ENCODE results near the gene MBD5. TPM values are rescaled to one million over a fixed set of nuclear protein-coding genes. Genes with fewer than 3 reads are reported as not detected.

The MBD5 gene
- polyA plus RNA-seq, 1 donor (not counting 4 experiments of a cell fraction or from before 2014, with no cell fraction given) = 20.1 TPM

DNA sequence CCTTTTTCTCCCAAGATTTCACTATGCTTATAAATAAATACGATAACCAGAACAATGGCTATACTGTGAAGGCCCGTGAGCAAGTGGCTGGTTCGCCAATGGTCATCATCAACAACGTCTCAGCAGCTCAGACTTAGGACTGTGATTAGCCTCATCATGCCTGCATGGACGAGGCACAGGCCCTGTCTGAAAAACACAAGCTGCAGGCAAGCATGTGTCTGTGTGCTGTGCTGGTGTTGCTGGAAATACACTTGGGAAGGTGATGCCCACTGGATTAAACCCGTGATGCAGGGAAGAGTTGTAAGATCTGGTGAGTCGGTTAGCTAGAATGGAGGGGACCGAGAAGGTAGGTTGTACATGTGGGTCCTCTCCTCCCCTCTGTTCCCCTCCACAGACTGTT lies 512.1 kb downstream of the MBD5 start:
- Histone ChIP-seq H3K9me3 (ENCODE audit: control insufficient read depth, low read depth, low read length) (no peaks in the 10 kb centered on the region), H3K4me2 (ENCODE audit: control insufficient read depth, extremely low read depth, insufficient read depth, low read depth, low read length) (no peak overlapping the region), H3K4me3 (ENCODE audit: control insufficient read depth in 2 of 3, extremely low read depth in 1 of 3, insufficient read depth in 2 of 3, low read depth in 1 of 3, low read length in 3 of 3) (no peak overlapping the region), H2AFZ (ENCODE audit: control insufficient read depth, low read length) (no peak overlapping the region), H3K27me3 (ENCODE audit: control insufficient read depth, extremely low read depth, insufficient read depth, low read length) (no peaks in the 10 kb centered on the region), H3K79me2 (ENCODE audit: control insufficient read depth, insufficient read depth, low read length) (no peaks in the 10 kb centered on the region), H3K27ac (ENCODE audit: control insufficient read depth, insufficient read depth, low read length) (no peak overlapping the region), H3K36me3 (ENCODE audit: control insufficient read depth in 2 of 2, extremely low read depth in 1 of 2, insufficient read depth in 2 of 2, low read length in 2 of 2) (no peaks in the 10 kb centered on the region), H3K9me1 (ENCODE audit: control insufficient read depth, extremely low read depth, insufficient read depth, low read length) (no peaks in the 10 kb centered on the region), H4K20me1 (ENCODE audit: control insufficient read depth, extremely low read depth, insufficient read depth, low read length) (no peaks in the 10 kb centered on the region), H3K4me1 (ENCODE audit: control insufficient read depth, extremely low read depth, insufficient read depth, low read length) (no peaks in the 10 kb centered on the region), H3K9ac (ENCODE audit: control insufficient read depth, extremely low read depth, insufficient read depth, low read length) (no peak overlapping the region)
- dilution Hi-C loops (cut with MboI; ENCODE audit: extremely low pct_ligation_motif_present, low sequenced_read_pairs) = no loop called here
- TF ChIP-seq, protein P1, sequence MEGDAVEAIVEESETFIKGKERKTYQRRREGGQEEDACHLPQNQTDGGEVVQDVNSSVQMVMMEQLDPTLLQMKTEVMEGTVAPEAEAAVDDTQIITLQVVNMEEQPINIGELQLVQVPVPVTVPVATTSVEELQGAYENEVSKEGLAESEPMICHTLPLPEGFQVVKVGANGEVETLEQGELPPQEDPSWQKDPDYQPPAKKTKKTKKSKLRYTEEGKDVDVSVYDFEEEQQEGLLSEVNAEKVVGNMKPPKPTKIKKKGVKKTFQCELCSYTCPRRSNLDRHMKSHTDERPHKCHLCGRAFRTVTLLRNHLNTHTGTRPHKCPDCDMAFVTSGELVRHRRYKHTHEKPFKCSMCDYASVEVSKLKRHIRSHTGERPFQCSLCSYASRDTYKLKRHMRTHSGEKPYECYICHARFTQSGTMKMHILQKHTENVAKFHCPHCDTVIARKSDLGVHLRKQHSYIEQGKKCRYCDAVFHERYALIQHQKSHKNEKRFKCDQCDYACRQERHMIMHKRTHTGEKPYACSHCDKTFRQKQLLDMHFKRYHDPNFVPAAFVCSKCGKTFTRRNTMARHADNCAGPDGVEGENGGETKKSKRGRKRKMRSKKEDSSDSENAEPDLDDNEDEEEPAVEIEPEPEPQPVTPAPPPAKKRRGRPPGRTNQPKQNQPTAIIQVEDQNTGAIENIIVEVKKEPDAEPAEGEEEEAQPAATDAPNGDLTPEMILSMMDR (optimal IDR thresholded peaks at IDR 0.05 in 1 of 3, IDR thresholded peaks at IDR 0.05 in 1 of 3, conservative IDR thresholded peaks at IDR 0.05 in 1 of 3; ENCODE audit: extremely low read depth in 1 of 3, insufficient read depth in 2 of 3, low read length in 3 of 3) = no peak
- no peak for TF ChIP-seq EZH2 (IDR thresholded peaks at IDR 0.05; ENCODE audit: low read length)
- DNase-seq (ENCODE audit: low read depth, low spot score) (no peak), FAIRE-seq (no peak)

DNA sequence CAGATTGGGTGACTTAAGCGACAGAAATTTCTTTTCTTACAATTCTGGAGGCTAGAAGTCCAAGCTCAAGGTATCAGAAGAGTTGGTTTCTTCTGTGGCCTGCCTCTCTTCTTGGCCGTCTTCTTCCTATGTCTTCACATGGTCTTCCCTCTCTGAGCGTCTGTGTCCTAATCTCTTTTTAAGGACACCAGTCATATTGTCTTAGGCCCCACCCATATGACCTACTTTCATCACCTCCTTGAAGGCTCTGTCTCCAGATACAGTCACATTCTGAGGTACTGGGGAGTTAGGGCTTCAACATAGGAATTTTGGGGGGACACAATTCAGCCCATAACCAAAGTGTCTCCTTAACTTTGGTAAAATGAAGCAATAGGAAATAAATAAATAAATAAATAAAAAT lies 512.8 kb downstream of the MBD5 start:
- Histone ChIP-seq H3K9me3 (ENCODE audit: control insufficient read depth, low read depth, low read length) (no peaks in the 10 kb centered on the region), H3K27ac (ENCODE audit: control insufficient read depth, insufficient read depth, low read length) (no peak overlapping the region), H3K9me1 (ENCODE audit: control insufficient read depth, extremely low read depth, insufficient read depth, low read length) (no peaks in the 10 kb centered on the region), H4K20me1 (ENCODE audit: control insufficient read depth, extremely low read depth, insufficient read depth, low read length) (no peaks in the 10 kb centered on the region), H3K79me2 (ENCODE audit: control insufficient read depth, insufficient read depth, low read length) (no peaks in the 10 kb centered on the region), H3K4me3 (ENCODE audit: control insufficient read depth in 2 of 3, extremely low read depth in 1 of 3, insufficient read depth in 2 of 3, low read depth in 1 of 3, low read length in 3 of 3) (no peak overlapping the region), H3K4me1 (ENCODE audit: control insufficient read depth, extremely low read depth, insufficient read depth, low read length) (no peaks in the 10 kb centered on the region), H3K36me3 (ENCODE audit: control insufficient read depth in 2 of 2, extremely low read depth in 1 of 2, insufficient read depth in 2 of 2, low read length in 2 of 2) (no peaks in the 10 kb centered on the region), H3K9ac (ENCODE audit: control insufficient read depth, extremely low read depth, insufficient read depth, low read length) (no peak overlapping the region), H3K27me3 (ENCODE audit: control insufficient read depth, extremely low read depth, insufficient read depth, low read length) (no peaks in the 10 kb centered on the region), H3K4me2 (ENCODE audit: control insufficient read depth, extremely low read depth, insufficient read depth, low read depth, low read length) (no peak overlapping the region), H2AFZ (ENCODE audit: control insufficient read depth, low read length) (no peak overlapping the region)
- DNase-seq (ENCODE audit: low read depth, low spot score) = no peak
- TF ChIP-seq, protein P1 (optimal IDR thresholded peaks at IDR 0.05 in 1 of 3, IDR thresholded peaks at IDR 0.05 in 1 of 3, conservative IDR thresholded peaks at IDR 0.05 in 1 of 3; ENCODE audit: extremely low read depth in 1 of 3, insufficient read depth in 2 of 3, low read length in 3 of 3) = no peak
- no peak for TF ChIP-seq EZH2 (IDR thresholded peaks at IDR 0.05; ENCODE audit: low read length)
- dilution Hi-C loops (cut with MboI; ENCODE audit: extremely low pct_ligation_motif_present, low sequenced_read_pairs) = no loop called here
- no peak for FAIRE-seq
